ENCODE measurements around the gene TYW1B.
"Not testable (repeated sequence)": the region's sequence is repeated elsewhere in the genome, so short reads cannot be mapped to it uniquely, and the experiment has no call there.

- TF ChIP-seq POLR2A, EP300 (IDR thresholded peaks at IDR 0.05): not testable (repeated sequence)
These were observed 74.8 kb downstream of the TYW1B start for GRCh38 chr7:72753229-72753628.

All from gastroesophageal sphincter (tissue), 2 donors.